ENCODE measurements around the gene WDR90. TPM values are rescaled to one million over a fixed set of nuclear protein-coding genes. Genes with fewer than 3 reads are reported as not detected.
A peak's percentile ranks its signal among the peaks of the same experiment; 100 is the strongest.

Gene WDR90
- total and polyA plus RNA-seq, 10 of the 15 experiments (the other 5 are each of a cell fraction or from before 2014, with no cell fraction given), result 2.0 to 65.0 (median 16.7) TPM

GRCh38 chr16:694187-694862, 45.2 kb downstream of the WDR90 start:
- ATAC-seq, result peak; percentile 6; the same call in 1 of the 3 replicates
- intact Hi-C loops (cut with micrococcal nuclease; ENCODE audit: unreplicated experiment), result no loop called here

More at GRCh38 chr16:694187-694862, 45.2 kb downstream of the WDR90 start:
- in situ Hi-C loops (cut with MboI), result no loop called here
- no TSS peak for BruUV-seq (replicated peaks)
- Histone ChIP-seq H3K4me2 (ENCODE audit: control insufficient read depth, insufficient read depth) (peak overlapping the region; percentile 89), H3K4me1 (ENCODE audit: control insufficient read depth, insufficient read depth, low read length) (peaks cover 10% of the 10 kb centered on the region), H4K20me1 (ENCODE audit: control insufficient read depth, insufficient read depth) (no peaks in the 10 kb centered on the region), H3K9me3 (replicated peaks; ENCODE audit: control insufficient read depth, insufficient read depth, low read length) (no peaks in the 10 kb centered on the region; the same call in 2 of the 3 replicates), H3K4me3 (no peak overlapping the region), H2AFZ (ENCODE audit: control insufficient read depth, low read depth, low read length) (no peak overlapping the region), H3K79me2 (ENCODE audit: control insufficient read depth, insufficient read depth, low read length) (peaks cover 8% of the 10 kb centered on the region), H3K36me3 (ENCODE audit: control insufficient read depth in 2 of 2, insufficient read depth in 2 of 2, low read length in 1 of 2) (no peaks in the 10 kb centered on the region), H3K9ac (ENCODE audit: control insufficient read depth, insufficient read depth, low read length) (no peak overlapping the region), H3K27me3 (replicated peaks in 1 of 2; ENCODE audit: control insufficient read depth in 2 of 2, insufficient read depth in 2 of 2, low read length in 1 of 2) (peaks cover 2 to 6% of the 10 kb centered on the region in 2 experiments; a peak in 3 of 4 replicates), H3K27ac (ENCODE audit: control insufficient read depth, insufficient read depth) (no peak overlapping the region)
- TF ChIP-seq BHLHE40 (IDR thresholded peaks at IDR 0.05; ENCODE audit: borderline replicate concordance in 1 of 2, low read depth in 2 of 2, low read length in 1 of 2) (no peak), GABPA (IDR thresholded peaks at IDR 0.05; ENCODE audit: low read depth) (no peak), NR2C1 (IDR thresholded peaks at IDR 0.05) (peak; percentile 24; the same call in 1 of the 2 replicates), SUZ12 (IDR thresholded peaks at IDR 0.05; ENCODE audit: unreplicated experiment) (peak; percentile 50), NR2F1 (conservative IDR thresholded peaks at IDR 0.05) (peak; percentile 74), CEBPZ (IDR thresholded peaks at IDR 0.05; ENCODE audit: low read depth, low read length) (no peak), DPF2 (IDR thresholded peaks at IDR 0.05) (peak; percentile 59; the same call in 1 of the 2 replicates), RELB (IDR thresholded peaks at IDR 0.05; ENCODE audit: low read depth) (no peak), NFXL1 (IDR thresholded peaks at IDR 0.05; ENCODE audit: borderline replicate concordance) (no peak), CBX5 (IDR thresholded peaks at IDR 0.05; ENCODE audit: low read depth) (no peak)
- SMC1A ChIA-PET (ENCODE audit: uncharacterized antibody, unreplicated experiment), result no interaction called here
- CTCF ChIA-PET, result no interaction called here
- no peak for DNase-seq (ENCODE audit: low read depth, low spot score)
- RAD21 ChIA-PET (ENCODE audit: unreplicated experiment), result no interaction called here
- WGBS (ENCODE audit: insufficient coverage, insufficient replicate concordance, low lambda C conversion rate, missing lambda C conversion rate), result 30% methylated on average over 53 of the region's 64 CpGs
- no peak for FAIRE-seq
- POLR2A ChIA-PET, result interaction anchor here (0.7 to 2.0 kb wide), 3 partner anchors 21 to 42 kb away, joined by 3 to 7 read pairs (median 4); partner anchors contain the start of genes HAGHL and METRN
